COLO829 (cell line): ENCODE results near the gene CAD.

Experiments used
- DNase-seq: peaks from one replicate; pipeline ENCODE4 v3.0.0; 2012; ENCODE audit warnings: low spot score

Gene CAD

DNA sequence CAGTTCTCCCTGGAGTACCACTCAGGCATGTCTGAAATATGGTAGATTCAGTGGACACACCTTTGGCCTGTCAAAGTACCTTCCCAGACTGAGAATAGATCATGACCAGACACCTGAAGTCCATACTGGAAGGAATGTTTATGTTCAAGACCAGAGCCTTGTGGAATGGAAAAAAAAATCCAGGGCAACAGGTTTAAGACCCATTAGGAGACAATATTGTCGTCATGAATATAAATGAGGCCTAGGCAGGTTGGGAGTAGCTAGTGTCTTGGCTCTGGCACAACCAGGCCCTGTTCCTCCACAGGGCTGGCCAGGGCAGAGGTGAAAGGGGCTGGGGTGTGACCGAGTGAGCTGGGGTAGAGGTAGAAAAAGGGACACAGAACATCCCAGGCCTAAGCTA lies 18.5 kb upstream of the CAD start:
- DNase-seq = no peak

DNA sequence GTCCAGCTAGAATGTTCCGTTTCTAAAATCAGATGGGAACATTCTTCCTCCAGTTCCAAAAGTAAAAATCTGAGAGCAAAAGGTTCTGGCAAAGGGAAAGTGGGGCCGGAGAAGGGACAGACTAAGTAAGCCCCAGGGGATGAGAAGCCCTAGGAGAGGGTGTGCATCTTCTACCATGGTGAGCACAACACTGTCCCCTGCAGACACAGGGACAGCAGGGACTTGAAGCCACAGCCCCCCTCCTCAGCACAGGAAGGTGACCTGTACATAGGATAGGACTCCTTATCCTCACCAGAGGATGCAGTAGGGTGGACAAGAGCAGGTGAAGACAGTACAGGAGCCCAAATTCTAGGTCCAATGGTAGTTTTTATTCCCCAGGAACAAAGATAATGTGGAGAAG lies 17.9 kb upstream of the CAD start:
- no peak for DNase-seq

DNA sequence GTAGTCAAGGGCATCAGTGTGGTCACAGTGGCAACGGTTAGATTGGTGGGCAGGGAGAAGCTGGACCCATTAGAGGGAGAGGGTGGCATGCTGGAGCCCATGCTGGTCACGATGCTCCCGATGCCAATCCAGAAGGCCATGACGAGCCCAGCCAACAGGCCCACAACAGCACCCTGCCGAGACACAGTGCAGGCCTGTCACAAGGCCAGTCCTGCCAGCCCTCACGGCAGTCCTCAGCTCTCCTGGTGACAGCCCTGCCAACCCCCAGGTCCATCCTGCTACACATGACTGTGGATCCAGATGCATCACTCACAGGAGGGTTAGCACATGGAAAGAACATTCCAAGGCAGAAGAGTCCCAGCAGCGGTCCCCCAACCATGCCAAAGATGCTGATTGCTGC lies 15.5 kb upstream of the CAD start:
- DNase-seq = no peak

DNA sequence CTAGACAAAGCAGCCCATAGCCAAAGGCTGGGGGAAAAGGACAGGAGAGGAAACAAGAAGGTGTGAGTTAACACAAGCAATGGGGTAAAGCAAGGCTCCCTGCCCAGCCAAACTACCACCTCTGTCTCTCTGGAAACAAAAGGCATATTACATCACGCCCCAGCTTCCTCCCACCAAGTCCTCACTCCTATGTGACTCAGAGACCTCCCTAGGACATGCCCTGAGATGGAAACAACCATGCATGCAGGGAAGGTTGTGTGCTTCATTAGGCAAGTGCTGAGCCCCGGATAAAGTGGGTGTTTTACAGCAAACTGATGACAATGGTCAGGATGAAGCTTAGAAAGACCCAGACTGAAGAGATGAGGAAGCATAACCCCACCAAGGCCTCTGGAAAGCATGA lies 14.3 kb upstream of the CAD start:
- DNase-seq = no peak

DNA sequence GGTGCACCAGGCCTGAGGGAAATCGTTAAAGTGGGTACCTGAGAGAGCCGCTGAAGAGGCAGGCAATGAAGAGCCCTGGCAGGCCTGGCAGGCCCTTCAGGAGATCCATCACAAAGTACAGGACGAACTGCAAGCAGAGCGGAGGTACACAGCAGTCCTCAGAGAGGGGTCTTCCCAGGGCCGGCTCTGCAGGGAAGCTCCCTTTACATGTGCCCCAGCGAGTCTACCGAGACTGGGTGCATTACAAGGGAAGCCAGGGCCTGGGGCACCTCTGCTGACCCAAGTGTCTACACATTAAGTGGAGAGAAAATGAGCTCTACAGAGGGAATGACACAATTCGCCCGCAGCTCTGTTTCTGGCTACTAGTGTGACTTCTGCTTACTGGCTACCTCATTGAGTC lies 13.4 kb upstream of the CAD start:
- DNase-seq = no peak

DNA sequence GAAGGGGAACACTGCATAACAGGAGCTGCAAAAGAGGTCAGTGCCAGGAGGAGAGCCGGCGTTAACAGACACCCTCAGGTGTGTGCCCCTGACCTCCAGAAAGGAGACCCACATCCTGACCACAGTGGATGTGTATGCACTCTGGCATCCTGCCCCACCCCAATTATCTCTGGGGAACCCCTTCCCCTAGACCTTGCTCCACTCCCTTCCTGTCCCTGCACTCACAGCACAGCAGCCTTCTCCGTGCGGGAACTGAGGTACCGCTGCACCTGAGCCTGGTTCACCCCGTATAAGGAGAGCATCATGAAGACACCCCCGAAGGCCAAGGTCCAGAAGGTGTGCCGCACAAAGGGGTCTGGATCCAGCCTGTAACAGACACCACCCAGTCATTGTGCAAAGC lies 12.6 kb upstream of the CAD start:
- no peak for DNase-seq

DNA sequence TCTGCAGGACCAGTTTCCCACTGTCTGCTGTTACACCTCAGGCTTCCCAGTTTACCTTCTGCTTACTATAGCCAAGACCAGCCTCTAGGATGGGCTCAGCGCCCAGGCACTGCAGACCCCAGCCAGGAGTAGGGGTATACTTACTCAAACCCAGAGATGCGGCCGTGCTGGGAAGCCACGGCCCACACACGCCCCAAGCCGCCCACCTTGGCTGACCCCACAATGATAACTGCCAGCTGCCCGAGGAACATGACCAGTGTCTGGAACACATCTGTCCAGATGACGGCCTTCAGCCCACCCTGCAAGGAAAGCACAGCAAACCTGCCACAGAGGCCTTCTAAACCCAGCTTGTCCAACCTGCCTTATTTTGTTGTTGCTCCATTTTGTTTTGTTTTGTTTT lies 12.0 kb upstream of the CAD start:
- no peak for DNase-seq

DNA sequence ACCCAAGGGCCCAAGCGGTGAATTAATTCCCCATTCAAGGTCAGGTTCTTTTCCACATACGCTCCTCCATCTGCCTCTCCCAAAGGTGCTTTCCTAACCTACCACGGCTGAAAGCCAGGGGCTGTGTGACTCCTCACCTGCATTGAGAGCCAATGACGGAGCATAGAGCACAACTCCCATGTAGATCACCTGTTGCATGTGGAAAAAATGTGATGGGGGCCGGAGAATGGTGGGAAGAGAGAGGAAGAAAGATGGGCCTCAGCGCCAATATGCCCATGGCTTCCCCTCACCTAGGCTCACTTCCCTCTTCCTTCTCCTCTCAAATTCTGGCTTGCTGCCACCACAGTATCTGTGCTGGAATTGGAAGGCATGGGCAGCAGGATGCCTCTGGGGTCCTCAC lies 10.8 kb upstream of the CAD start:
- no peak for DNase-seq

DNA sequence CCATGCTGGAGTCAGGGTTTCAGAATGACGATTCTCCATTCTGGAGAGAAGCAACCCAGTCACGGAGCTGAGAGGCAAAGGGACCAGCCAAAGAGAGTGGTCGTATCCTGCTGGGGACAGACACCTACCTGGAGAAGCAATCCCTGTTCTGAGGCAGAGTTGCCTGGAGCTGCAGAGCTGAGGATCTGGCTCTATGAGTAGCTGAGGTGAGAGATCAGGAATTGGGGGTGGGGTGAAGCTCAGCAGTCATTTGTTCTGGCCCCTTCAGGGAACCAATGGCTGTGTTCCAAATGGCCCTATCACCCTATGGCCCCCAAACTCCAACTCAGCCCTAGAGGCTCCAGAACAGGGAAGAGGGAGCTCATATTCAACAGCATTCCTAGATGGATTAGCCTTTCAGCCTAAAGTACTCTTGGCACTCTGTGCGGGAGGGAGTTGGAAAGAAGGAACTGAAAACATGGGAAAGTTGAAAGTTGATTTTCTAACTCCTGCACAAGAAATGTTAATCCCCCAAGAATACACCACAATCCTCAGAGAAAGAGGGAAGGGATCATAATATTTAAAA lies 8.6 kb upstream of the CAD start:
- DNase-seq = no peak

DNA sequence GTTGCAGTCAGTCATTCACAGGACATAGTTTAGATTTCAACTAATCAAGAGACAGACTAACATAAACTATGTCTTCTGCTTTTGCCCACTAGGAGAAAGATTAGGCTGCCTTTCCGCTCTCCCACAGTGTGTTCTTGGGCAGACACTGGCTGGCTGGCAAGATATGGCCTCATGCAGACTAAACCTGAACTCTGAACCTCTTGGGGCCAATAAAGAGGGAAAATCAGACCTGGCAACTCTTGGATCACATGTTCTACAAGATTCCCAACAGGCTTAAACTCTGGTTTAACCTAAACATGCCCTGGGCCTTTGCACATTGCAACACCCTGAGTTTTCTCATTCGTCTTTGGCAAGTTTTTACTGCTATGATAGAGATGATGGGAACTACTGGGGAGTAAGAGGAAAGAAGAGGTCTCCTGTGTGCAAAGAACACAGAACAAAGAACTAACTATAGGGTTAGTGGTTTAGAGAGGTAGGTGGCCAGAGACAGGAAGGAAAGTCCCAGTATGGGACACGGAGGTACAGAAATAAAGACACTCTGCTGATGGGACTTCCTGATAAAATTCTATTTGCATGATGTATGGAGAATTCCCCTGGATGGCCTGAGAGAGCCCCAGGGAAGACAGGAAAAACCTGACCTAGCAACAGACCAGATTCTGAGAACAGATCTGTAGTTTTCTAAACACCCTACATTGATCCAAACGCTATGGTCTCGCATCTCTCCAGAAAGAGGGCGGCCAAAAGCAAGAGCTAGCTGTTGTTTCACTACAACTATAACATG lies 7.4 kb upstream of the CAD start:
- no peak for DNase-seq

DNA sequence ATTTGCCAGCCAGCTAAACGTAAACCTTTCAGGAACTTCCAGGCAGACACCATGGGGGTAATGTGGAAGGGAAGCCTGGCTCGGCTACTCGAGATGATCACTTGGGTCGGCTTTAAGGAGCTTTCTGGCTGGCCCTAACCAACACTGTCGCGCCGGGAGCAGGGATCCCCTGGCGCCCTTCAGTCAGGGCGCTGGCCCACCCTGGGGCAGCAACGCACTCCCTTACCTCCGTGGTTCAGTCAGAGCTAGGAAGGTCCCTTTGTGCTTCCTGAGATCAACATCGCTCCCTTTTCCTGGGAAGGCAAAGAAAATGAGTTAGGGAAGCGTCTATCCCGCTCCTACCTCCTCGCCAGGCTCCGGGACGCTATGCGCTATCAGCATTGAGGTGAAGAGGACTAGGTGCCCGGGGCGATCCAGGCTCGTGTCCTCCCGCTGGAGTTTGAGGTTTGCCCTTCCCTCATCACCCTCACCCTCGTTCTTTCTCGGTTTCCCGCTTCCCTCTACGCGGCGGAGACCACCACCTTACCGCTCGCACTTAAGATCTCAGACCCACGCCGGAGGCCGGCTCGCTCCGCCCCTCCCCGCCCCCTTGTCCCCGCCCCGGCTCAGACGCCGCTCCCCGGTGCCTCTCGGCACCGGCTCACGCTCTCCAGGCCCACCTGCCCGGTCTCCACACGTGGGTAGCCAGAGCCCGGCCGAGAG lies 5.8 kb upstream of the CAD start:
- DNase-seq = peak; percentile 19

DNA sequence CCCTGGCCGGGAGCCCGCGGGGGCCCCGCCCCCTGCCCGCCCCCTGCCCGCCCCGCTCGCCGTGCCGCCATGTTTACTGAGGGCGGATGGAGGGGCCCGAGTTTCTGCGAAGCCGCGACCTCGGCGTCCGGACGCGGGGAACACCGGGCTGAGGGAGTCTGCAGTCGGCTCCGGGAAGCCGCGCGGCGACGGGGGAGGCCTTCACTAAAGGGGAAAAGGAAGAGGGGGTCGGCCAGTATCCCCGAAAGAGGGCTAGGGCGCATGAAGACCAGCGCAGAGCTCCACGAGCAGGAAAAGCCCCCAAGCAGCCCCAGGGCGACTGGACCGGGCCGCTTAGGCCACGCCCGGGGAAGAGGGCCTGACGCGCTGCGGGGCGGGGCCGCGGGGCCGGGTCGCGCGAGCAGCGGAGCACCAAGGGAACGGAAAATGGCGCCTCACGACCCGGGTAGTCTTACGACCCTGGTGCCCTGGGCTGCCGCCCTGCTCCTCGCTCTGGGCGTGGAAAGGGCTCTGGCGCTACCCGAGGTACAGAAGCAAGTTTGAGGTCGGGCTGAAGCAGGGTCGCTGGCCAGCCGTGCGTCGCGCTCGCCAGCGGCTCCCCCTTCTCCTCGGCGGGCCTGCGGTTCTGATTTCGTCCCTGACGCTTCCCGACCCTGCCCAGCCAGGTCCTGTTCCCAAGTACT lies 5.1 kb upstream of the CAD start, which contains the start of the genes ATRAID and SLC5A6:
ATRAID (plus strand) TSS at position 99 of the 683 bp plus-strand sequence; CDS start at position 427, 328 bp downstream.
SLC5A6 (minus strand) TSS at position 326 of the 683 bp plus-strand sequence. CDS start 4,618 bp downstream, outside the sequence.
- peak; percentile 84 for DNase-seq

DNA sequence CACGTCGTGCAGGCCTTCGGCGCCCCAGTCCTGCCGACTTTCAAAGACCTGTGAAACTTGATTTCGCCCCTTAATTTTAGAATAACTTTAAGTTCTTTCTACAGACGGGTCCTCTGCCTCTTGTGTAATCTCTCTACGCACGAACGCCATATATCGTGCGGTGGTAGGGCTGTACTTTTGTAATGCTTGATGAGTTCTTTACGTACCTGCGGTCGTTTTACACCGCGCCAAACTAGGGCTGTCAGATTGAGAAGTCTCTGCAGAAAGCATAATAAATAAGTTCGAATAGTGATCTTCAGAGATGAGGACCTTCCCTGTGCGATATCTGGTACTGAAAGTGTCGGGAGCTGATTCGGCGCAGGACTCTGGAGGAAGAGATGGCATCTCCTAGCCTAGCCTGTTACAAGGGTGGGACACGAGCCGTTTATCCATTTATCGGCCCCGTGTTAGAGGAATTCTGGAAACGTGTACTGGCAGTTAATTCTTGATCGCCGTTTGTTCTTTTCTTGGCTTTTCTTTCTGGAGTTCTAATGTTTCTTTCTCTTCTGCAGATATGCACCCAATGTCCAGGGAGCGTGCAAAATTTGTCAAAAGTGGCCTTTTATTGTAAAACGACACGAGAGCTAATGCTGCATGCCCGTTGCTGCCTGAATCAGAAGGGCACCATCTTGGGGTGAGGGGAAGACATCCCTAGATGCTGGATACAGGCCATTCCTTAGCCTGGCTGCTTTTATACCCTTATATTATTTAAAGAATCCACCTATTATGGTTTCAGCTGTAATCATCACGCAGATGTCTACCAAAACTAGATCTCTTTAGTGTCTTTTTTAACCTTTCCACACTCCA lies 4.3 kb upstream of the CAD start:
- DNase-seq = peak; percentile 36

DNA sequence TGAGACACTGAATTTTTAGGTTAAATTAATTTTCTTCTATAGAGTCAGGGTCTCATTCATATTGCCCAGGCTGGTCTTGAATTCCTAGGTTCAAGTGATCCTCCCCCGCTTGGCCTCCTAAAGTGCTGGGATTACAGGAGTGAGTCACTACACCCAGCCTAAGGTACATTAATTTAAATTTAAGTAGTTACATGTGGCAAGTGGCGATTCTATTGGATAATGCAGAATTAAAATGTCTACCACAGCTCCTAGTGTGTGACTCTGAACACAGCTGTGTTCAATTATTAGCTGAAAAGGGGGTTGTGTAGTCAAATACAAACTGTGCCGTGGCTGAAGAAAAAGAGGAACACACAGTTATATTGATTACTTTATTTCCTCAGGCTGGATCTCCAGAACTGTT lies 2.2 kb upstream of the CAD start:
- DNase-seq = no peak

DNA sequence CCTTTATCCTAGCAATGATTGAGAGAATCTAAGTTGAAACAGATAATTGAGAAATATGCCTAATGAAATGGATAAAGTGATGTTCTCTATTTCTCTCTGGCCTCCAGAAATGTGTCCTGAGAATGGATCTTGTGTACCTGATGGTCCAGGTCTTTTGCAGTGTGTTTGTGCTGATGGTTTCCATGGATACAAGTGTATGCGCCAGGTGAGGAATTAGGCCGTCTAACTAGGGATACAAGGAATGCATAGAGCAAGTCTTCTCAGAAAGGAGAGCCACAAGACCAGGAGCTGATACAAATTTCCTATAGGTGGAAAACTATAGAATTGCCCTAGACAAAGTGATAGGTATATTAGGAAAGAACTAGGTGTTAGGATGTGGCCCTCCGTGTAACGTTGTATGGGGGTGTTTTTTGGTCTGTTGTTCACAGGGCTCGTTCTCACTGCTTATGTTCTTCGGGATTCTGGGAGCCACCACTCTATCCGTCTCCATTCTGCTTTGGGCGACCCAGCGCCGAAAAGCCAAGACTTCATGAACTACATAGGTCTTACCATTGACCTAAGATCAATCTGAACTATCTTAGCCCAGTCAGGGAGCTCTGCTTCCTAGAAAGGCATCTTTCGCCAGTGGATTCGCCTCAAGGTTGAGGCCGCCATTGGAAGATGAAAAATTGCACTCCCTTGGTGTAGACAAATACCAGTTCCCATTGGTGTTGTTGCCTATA lies 592 bp upstream of the CAD start:
- no peak for DNase-seq

DNA sequence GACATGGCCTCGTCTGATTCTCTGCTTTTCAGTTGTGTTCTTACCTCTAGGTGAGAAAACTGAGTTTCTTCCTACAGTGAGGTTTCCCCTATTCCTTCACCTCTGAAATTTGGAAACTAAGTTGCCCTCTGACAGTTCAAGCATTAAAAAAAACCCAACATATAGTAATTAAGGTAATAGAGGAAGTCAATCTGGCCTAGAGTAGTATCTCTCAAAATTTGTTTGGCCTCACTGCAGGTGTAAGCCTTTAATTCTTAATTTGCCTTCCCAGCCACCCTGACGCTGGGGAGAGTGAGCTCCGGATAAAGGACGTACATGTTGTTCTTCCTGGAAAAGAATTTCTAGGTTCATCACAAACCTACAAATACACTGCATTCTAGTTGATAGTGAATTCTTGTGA lies 1.4 kb downstream of the CAD start:
- DNase-seq = no peak

DNA sequence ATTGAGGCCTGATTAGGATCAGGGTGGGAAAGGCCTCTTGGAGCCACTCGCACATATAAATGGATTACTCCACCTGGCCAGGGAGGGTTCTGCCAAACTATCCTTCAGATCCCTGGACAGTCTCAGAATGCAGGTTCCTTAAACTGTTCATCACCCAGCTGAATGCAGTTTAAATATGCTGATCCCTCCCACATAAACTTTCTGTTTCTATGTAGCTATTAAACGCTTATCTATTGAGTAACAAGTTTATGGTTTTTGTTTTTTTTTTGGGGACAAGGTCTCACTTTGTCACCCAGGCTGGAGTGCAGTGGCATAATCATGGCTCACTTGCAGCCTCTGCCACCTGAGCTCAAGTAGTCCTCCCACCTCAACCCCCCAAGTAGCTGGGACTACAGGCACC lies 1.9 kb downstream of the CAD start:
- no peak for DNase-seq

DNA sequence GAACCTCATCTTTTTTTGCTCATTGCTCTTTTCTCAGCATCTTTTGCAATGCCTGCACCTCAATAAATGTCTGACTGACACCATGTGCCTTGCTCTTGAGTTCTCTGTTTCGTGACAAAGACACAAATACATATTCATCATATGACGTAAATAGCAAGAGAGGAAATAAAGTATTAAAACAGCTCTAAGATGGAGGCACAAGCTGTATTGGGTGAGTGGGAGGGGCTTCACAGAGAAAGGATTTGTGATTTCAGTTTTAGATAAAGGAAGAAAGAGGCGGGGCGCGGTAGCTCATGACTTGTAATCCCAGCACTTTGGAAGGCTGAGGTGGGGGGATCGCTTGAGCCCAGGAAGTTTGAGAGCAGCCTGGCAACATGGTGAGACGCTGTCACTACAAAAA lies 2.9 kb downstream of the CAD start:
- no peak for DNase-seq

DNA sequence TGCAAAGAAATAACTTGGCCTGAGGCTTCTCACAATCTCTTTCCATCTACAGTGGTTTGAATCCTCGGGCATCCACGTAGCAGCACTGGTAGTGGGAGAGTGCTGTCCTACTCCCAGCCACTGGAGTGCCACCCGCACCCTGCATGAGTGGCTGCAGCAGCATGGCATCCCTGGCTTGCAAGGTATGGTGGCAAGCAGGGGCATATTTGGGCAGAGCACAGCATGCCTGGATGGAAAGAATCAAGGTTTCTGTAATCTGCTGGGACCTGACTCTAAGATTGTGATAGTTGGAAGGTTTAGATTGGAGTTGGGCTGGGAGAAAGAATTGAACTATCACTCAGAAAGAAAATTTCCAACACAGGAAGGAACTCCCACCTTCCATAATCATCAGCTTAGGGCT lies 4.0 kb downstream of the CAD start:
- DNase-seq = no peak

DNA sequence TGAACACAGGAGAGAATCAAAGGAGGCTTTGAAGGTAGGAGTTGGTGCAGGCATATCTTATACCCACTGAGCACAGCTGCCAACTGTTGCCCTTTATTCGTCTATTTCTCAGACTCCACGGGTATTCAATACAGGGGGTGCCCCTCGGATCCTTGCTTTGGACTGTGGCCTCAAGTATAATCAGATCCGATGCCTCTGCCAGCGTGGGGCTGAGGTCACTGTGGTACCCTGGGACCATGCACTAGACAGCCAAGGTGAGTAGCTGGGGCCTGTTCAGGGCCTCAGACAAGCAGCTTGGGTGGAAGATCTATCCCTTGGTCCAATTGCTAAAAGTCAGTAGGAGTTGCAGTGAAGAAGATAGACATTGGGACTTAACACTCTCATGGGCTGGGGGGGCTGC lies 5.2 kb downstream of the CAD start:
- DNase-seq = no peak

DNA sequence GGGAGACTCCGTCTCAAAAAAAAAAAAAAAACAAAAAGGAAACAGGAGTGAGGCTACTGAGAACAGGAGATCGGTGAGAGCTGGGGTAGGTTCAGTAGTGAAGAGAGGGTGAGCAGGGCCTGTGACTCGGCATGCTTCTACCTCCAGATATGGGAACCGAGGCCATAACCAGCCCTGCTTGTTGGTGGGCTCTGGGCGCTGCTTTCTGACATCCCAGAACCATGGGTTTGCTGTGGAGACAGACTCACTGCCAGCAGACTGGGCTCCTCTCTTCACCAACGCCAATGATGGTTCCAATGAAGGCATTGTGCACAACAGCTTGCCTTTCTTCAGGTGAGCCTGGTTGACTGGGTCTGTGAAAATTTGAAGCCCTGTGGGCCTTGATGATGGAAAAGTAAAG lies 6.2 kb downstream of the CAD start:
- DNase-seq = no peak
